BJ (cell line): ENCODE results near the gene CLCNKB. TPM values are rescaled to one million over a fixed set of nuclear protein-coding genes. Genes with fewer than 3 reads are reported as not detected.

Source experiments
- CTCF ChIA-PET: fragments of 350-600 bp; formaldehyde crosslinking; extraction: SDS; loops from one replicate; lab custom pipeline; 2021; ENCODE audit warnings: antibody characterized with exemption, inconsistent platforms; lab: Yijun Ruan, JAX
- POLR2A ChIA-PET: fragments of 300-600 bp; sonication (Branson Sonifier 250); formaldehyde crosslinking; extraction: SDS; loops from one replicate; lab custom pipeline; 2021; ENCODE audit warnings: antibody characterized with exemption; lab: Charles Lee
- DNase-seq: peaks from one replicate; pipeline ENCODE4 v3.0.0-alpha.2; 2011; ENCODE audit warnings: low read depth
- H3K27me3 ChIP-seq: 2 replicates; pipeline ENCODE4 v1.6.0; 2011; ENCODE audit warnings: low read length; ENCODE audit not compliant: control insufficient read depth, insufficient read depth
- H3K36me3 ChIP-seq: 2 replicates; pipeline ENCODE4 v1.5.1; 2011; ENCODE audit warnings: low read length; ENCODE audit not compliant: control insufficient read depth, insufficient read depth
- H3K4me3 ChIP-seq: 2 replicates; pipeline ENCODE4 v1.5.1; 2011; ENCODE audit warnings: low read depth, mild to moderate bottlenecking, control low read depth, low read length
- CTCF ChIP-seq: IDR thresholded peaks from 2 replicates; pipeline ENCODE4 v1.5.1; 2011; ENCODE audit warnings: low read depth, mild to moderate bottlenecking, control low read depth, inconsistent platforms, low read length, moderate library complexity; ENCODE audit not compliant: insufficient read depth
- polyA plus RNA-seq: library from polyadenylated mRNA; depleted of rRNA; stranded (reverse); fragments of >200 nt; gene quantifications from 2 replicates; pipeline ENCODE4 v1.2.3, GENCODE V29; 2011

Gene CLCNKB
- polyA plus RNA-seq, 1 experiment = 0.83 TPM

- H3K27me3 ChIP-seq = 0 out of 2 replicates have a peak, but pooled peaks cover 2% of the 10 kb centered on the region
- no peak overlapping the region for H3K4me3 ChIP-seq
- DNase-seq = no peak
- CTCF ChIA-PET = interaction anchor here (0.5 to 18.0 kb wide), 10 partner anchors 9 to 277 kb away, joined by 3 to 584 read pairs (median 4); no protein-coding TSS in a partner anchor
- POLR2A ChIA-PET = no interaction called here
- no peaks in the 10 kb centered on the region for H3K36me3 ChIP-seq
- no peak for TF ChIP-seq CTCF
These were observed 25.0 kb downstream of the CLCNKB start for GRCh38 chr1:16068356-16069270.

- no peak for TF ChIP-seq CTCF
- no peak overlapping the region for H3K4me3 ChIP-seq
- no peak for DNase-seq
- no peaks in the 10 kb centered on the region for H3K27me3 ChIP-seq
- ChIA-PET POLR2A (no interaction called here), CTCF (interaction anchor here (1.0 to 18.0 kb wide), 6 partner anchors 8 to 173 kb away, joined by 4 to 584 read pairs (median 4); no protein-coding TSS in a partner anchor)
- no peaks in the 10 kb centered on the region for H3K36me3 ChIP-seq
These were observed 27.2 kb downstream of the CLCNKB start for GRCh38 chr1:16070640-16071355.

- DNase-seq = no peak
- no peak for TF ChIP-seq CTCF
- CTCF ChIA-PET = interaction anchor here (0.8 to 18.0 kb wide), 8 partner anchors 8 to 177 kb away, joined by 3 to 584 read pairs (median 6); partner anchors contain the start of gene HSPB7
- Histone ChIP-seq H3K36me3 (no peaks in the 10 kb centered on the region), H3K27me3 (no peaks in the 10 kb centered on the region), H3K4me3 (no peak overlapping the region)
- POLR2A ChIA-PET = no interaction called here
These were observed 28.0 kb downstream of the CLCNKB start for GRCh38 chr1:16071614-16072013.

GRCh38 chr1:16072095-16072494 lies 28.5 kb downstream of the CLCNKB start:
- POLR2A ChIA-PET = no interaction called here
- no peak overlapping the region for H3K4me3 ChIP-seq
- TF ChIP-seq CTCF = no peak
- DNase-seq = no peak
- no peaks in the 10 kb centered on the region for H3K27me3 ChIP-seq
- no peaks in the 10 kb centered on the region for H3K36me3 ChIP-seq
- CTCF ChIA-PET = interaction anchor here (0.8 to 18.0 kb wide), 12 partner anchors 11 to 292 kb away, joined by 3 to 584 read pairs (median 6); partner anchors contain the start of genes EPHA2 and HSPB7
